GM19395 (cell line): ENCODE data around the gene MVD.
A peak's percentile ranks its signal among the peaks of the same experiment; 100 is the strongest.
"Not testable (repeated sequence)": the region's sequence is repeated elsewhere in the genome, so short reads cannot be mapped to it uniquely, and the experiment has no call there.

ENCODE experiments used
- ATAC-seq: cut with Tn5 transposase; IDR thresholded peaks from one replicate; pipeline ENCODE4 v1.9.1; 2021; ENCODE audit warnings: mild to moderate bottlenecking, moderate library complexity; ENCODE audit not compliant: unreplicated experiment

The MVD gene

DNA sequence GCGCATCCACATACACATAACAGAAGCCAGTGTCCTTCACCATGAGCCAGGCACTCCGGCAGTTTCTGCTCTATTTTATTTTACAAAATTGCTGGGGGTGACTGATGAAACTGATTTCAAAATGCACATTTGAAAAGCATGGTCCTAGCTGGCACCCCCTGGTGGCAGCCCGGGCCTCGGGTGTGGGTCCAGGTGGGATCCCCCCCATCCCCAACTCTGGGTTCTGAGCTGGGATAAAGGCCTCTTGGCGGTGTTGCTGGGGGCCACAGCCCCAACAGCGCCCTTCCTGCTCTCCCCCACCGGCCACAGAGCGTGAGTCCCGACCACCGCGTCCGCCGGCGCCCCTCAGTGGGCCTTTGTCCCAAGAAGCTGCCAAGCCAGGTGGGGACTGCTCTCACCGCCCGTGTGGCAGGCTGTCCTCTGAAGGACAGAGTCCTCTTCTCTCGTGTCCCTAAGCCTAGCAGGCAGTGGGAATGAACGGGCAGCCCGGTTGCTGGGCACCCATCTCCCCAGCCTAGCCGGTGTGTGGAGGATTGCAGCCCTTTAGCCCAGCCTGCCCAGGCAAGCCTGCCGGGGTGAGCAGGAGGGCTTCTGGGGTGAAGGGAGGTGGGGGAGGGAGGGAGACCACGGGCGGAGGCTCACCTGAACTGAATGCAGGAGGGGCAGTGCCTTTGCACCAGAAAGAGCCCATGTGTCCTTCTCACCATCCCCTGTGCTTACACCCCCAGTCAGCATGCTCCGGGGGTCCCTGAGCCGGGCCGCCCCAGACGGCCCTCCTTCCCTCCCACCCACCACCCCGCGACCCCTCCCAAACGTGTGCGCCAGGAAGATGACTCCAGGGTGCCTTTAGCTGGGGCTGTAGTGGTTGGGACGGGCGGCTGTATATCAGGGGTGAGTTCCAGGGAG, 22.5 kb upstream of the MVD start:
- ATAC-seq, result no peak

DNA sequence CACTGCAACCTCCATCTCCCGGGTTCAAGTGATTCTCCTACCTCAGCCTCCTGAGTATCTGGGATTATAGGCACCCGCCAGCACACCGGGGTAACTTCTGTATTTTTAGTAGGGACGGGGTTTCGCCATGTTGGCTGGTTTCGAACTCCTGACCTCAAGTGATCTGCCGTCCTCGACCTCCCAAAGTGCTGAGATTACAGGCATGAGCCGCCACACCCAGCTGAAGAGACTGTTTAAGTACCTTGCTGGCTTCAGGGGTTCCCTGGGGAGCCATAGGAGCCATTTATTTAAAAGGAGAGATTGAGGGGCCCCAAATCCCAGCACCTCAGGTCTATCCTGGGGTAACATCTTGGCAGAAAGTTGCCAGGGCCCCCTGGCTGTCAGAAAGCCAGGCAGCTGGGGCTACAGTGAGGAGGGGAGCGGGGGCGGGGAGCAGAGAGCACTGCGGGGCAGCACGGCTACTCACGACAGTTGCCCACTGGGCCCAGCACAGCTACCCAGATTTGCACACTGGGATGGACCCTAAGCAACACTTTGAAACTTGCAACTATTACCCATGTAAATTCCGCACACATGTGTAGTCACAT, 21.8 kb upstream of the MVD start:
- ATAC-seq, result no peak

DNA sequence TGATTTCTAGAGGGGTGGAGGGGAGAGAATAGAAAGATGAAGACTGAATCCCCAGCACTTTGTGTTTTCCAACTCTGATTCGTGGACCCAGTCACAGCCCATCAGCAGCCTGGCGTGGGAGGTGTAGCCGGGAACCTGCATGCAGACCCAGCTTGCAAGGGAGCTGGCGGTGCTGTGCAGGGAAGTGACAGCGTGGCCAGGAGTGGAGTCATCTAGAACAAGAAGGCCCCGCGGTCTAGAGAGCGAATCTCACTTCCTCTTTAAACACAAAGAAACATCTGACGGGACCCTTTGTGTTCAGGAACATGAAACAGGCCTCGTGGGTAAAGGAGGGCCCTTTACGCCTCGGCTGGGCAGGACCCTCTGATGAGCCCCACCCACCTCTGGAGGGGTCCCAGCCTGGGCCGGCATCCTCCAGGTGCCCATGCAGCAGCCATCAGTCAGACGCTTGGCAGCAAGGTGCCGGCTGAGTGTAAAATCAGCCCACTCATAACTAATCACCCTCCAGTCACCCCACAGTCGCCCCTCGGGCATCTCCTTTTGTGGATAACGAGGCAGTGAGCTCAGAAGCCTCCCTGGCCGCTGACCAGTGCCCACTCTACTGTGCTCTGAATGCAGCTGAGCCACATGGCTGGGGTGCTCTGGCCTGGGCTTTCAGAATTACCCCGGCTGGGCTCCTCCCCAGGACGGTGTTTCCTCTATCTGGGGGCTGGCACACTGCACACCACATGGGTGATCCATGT, 19.0 kb upstream of the MVD start:
- peak; percentile 79 for ATAC-seq

DNA sequence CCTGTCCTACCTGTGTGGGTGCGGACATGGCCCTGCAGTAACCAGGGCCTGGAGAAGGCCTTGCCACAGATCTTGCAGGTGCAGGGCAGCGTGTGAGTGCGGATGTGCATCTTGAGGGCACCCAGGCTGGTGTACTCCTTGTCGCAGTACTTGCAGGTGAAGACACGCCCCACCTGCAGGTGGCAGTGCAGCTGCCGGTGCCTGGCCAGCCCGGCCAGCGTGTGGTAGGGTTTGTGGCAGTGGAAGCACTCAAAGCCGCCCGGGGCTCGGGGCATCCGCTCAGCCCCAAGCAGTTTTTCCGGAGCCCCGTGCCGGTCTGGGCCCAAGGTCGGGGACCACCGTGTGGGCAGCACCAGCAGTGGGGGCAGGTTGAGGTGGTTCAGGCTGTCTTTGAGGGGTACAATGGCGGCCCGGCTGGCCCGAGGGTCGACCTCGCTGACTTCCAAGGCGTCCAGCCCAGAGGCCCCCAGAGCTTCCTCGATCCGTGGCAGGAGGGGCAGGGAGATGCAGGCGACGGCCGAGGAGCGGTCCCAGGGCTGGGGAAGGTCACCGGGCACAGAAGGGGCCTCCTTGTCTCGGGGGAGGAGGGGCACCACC, 18.3 kb upstream of the MVD start:
- ATAC-seq, result no peak

DNA sequence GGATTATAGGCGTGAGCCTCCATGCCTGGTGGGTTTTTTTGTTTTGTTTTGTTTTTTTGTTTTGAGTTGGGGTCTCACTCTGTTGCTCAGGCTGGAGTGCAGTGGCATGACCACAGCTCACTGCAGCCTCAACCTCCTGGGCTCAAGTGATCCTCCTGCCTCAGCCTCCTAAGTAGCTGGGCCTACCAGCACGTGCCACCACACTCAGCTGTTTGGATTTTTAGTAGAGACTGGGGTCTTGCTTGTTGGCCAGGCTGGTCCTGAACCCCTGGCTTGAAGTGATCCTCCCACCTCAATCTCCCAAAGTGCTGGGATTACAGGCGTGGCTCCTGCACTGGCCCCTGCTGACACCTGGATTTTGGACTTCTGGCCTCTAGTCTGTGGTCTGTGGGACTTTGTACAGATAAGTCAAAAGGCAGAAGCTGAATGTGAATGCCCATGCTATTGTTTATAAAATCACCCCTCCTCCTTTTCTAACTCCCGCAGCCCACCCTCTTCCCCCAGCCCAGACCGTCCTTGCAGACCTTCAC, 17.7 kb upstream of the MVD start:
- no peak for ATAC-seq

DNA sequence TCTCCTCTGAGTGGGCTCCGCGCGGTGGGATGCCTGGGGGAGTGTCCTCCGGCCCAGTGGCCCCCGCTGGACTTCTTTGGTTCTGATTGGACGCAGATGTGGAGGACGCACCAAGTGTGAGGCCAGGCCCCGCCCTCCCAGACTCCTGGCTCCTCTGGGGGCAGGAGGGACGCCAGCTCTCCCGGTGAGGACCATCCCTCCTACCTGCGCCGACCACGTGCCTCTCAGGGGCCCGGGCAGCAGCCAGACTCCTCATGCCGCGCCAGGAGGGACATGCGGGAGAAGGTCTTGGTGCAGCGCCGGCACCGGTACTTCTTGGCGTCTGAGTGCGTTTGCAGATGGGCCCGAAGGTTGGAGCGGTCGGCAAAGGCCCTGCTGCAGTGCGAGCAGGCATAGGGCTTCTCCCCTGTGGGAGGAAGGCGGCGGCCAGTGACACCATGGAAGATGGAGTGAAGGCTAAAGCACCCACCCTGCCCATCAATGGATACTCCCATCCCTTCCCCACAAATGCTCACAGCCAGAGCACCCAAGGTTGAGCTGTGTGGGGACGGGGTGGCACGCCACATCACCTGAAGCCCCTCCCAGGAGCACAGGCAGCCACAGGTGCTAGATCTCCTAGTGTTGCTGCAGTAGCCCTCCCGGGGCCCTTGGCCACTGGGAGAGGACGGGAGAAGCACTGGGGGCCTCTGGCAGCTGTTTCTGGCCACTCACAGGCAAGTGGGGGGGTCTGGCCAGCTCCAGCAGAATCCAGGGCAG, 15.5 kb upstream of the MVD start:
- no peak for ATAC-seq

DNA sequence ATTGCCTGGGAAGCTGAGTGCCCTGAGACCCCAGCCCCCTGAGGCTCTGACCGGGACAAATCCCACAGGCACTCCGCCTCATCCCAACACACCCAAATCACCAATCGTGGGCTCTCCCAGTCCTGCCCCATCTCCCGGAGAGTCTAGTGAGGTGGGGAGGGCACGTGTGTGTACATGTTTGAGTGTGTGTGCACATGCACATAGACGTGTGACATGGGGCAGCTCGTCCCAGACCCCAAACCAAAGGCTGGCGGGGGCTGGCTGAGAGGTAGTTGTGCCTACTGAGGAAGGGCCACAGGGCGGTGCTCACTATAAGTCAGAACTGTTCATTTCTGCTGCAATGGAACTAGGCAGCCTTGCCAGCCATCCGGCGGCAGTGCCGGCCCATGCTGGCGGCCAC, 14.8 kb upstream of the MVD start:
- no peak for ATAC-seq

DNA sequence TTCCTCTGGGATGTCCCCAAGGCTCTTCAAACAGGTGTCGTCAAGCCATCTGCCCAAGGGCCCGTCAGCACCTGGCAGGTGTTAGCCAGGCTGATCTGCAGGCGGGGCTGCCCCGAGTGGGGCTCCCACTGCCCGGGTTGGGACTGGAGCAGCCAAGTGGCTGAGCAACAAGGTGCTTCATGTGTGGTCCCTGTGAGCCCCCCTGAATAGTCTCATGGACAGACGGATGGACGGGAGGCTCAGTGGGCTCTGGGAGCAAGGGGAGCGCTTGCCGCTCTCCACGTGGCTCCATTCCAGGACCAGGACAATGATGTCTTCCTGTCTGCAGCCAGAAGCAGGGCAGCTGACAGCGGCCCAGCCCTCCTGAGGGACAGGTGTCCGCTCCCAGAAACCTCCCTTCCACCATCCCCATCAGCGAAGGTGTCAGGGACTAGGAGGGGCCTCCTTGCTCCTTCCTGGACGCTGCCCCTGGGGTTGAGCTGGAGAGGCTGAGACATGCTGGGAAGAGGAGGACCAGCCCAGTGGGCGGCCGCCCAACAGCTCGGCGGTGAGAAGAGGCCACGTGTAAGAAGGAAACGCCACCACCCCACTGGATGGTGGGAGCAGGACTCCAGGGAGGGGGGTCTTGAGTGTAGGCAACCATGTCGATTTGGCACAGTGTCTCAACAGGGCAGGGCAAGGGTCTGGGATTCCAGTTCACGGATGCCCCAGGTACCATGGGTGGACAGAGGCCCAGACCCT, 13.8 kb upstream of the MVD start:
- ATAC-seq, result no peak

DNA sequence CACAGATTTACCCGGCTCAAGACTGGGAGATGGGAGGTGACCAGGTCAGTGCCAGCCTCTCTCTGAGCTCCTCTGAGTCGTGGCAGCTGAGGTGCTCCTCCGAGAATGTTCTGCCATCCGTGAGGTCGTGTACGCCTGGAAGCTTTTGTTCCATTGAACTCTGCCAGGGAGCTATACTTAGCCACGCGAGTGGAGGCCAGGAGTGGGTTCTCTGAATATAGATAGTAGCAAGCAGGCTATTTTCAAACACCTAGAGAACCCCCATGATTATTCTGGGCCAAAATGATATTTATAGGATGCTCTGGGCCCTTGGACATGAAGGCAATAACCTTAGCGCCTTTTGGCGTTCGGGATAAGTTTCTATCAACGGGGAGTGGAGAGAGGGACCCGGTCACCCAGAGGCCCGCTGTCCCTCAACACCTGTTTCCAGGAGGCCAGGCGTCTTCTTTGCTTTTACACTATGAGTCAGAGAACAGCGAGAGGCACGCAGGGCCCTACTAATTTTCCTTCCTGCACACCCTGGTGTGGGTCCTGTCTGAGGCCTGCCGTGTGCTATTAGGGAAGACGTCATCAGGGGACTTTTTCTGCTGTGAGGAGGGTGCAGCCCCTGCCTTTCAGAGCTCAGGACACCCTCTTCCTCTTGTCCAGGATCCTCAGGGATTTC, 11.0 kb upstream of the MVD start:
- ATAC-seq, result no peak

DNA sequence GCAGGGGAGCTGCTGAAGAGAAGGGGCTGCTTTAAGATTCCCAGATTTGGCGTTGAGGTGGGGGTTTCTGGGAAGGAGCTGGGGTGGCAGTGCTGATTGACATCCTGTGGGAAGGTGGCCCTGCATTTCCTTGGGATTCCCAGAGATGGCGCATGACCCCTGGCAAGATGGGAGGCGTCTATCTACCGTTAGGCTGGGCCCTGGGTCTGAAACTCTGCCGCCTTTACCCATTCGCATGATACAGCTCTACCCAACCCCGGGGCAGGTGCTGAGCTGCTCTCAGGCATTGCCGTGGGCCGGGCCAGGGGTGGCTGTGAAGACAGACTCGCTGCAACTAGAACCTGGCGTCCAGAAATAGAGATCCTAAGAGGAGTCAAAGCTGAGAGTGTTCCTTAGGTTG, 9.9 kb upstream of the MVD start:
- no peak for ATAC-seq

DNA sequence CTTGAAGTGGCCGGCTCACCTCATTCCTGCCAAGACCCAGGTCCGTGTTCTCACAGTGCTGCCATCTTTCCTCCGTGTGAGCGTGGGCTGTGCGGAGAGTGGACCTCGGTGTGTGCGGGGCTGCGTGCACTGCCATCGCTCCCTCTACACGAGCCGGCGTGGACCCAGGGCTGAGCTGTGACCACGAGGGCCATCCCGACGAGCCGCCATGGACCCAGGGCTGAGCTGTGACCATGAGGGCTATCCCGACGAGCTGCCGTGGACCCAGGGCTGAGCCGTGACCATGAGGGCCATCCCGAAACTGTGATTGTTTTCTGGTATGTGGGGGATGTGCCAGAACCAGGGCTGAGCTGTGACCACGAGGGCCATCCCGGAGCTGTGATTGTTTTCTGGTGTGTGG, 8.9 kb upstream of the MVD start:
- no peak for ATAC-seq

DNA sequence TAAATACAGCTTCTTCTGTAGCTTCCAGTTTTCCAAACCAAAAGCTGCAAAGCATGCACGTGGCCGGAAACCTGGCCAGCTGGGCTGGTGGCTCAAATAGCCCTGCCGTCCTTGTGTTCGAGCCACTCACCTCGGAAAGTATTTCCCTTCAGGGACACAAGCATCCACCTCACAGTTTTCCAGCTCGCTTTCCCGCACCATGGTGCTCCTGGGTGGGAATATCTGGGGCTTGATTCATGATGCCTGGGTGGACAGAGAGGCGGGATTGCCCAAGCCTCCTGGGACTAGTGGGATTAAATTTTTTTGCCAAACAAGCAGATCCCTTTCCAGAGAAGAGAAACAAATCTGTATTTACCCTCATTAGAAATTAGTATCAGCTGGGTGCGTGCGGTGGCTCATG, 7.1 kb upstream of the MVD start:
- no peak for ATAC-seq

DNA sequence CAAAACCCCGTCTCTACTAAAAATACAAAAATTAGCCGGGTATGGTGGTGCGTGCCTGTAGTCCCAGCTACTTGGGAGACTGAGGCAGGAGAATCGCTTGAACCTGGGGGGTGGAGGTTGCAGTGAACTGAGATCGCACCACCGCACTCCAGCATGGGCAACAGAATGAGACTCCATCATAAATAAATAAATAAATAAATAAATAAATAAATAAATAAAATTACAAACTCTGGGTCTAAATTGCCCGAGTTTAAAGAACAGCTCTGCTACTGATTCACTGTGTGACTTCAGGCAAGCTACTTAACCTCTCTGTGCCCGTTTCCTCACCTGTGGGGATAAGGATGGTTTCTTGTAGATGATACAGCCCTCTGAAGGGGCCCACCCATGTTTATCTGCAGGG, 6.6 kb upstream of the MVD start:
- ATAC-seq, result not testable (repeated sequence)

DNA sequence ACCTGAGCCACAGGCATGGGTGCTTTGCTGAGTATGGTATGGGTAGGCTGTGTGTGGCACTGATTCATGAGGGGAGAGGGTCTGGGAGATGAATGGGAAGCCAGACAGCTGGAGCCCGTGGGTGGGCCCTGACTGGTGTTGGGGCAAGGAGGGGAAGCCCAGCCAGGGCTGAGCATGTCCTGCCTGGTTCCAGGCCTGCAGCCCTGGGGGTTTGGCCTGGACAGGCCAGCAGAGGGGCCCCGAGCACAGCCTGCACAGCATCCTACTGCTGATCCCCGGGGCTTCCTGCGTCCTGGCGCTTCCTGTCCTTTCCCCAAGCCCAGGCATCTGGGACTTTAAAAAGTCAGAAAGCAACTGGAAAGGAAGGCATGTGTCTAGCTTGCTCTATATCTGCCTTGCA, 4.6 kb upstream of the MVD start:
- no peak for ATAC-seq

DNA sequence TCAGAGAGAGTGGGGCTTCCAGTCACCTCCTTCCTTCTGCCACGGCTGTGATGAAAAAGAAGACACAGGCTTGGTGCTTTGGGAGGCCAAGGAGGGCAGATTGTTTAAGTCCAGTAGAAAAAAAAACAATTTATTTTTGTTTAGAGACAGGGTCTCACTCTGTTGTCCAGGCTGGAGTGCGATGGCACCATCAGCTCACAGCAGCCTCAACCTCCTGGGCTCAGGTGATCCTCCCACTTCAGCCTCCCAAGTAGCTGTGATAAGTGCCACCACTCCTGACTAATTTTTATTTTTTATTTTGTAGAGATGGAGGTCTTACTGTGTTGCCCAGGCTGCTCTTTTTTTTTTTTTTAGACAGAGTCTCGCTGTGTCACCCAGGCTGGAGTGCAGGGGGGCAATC, 2.7 kb upstream of the MVD start:
- ATAC-seq, result no peak

DNA sequence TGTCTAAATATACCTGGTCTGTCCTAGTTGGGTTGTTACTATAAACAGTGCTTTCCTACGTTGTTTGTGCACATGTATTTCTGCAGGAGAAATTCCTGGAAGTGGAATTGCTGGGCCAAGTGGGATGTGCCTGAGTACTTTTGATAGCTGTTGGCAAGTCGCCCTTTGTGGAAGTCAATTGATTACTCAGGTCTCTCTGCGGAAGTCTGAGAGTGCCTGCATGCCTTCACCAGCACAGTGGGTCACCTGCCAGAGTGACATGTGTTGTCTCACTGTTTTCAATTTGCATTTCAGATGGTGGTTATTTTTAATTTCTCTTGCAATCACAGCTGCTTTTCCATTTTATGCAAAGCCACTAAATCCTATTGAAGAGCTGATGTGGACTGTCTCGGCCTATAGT, 2.3 kb upstream of the MVD start:
- no peak for ATAC-seq

DNA sequence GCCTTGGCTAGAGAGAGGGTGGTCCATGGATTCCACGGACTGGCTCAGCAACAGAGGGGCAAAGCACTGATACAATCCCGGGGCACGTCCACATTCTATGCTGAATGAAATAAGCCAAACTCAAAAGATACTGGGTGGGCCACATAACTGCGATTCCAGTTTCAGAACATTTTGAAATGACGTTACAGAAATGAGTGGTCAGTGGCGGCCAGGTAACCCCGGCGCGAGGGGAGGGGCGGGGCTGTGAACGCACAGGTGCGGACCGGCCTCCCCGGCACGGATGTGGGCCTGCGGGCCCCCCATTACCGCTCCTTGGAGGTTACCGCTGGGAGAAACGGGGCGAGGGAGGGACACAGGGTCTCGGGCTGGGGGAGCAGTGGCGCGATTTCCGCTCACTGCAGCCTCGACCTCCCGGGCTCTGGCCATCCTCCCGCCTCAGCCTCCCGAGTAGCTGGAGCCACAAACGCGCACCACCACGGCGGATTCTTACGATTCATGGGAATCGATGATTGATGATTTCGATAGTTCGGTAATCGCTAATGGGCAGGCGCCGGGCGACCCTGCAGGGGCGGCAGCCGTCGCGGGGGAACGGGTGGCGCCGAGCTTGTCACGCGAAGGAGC, 559 bp downstream of the MVD start:
- ATAC-seq, result no peak

DNA sequence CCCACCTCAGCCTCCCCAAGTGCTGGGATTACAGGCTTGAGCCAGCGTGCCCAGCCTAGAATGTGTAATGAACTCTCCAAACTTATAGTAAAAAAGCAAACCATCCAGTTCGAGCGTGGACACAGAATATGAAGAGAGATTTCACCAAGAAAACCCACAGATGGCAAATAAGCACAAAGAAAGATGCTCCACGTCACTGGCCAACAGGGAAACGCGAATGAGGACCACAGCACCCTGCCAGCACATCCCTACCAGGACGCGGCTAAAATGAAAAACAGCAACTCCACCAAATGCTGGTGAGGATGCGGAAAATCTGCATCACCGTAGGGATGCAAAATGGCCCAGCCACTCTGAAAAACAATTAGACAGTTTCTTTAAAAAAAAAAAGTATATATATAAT, 1.4 kb downstream of the MVD start:
- no peak for ATAC-seq

DNA sequence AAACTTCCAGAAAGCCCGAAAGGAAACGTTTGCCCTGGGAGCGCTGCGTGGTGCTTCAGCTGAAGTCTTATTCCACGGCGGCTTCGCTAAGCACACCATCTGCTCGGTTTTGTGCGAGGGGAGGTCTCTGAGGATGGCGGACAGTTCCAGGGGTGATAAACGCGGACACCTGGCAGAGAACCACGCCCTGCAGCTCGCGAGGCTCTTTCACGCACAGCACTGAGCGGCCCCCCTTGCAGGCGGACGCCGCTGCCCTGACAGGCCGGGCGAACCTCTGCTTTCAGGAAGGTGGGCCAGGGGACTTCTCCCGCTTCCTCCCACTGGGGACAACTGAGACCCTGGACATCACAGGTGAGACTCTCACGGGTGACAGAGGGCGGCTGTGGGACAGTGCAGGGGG, 3.7 kb downstream of the MVD start:
- no peak for ATAC-seq
